ENCODE results near the gene SLC8A3.

The SLC8A3 gene

DNA sequence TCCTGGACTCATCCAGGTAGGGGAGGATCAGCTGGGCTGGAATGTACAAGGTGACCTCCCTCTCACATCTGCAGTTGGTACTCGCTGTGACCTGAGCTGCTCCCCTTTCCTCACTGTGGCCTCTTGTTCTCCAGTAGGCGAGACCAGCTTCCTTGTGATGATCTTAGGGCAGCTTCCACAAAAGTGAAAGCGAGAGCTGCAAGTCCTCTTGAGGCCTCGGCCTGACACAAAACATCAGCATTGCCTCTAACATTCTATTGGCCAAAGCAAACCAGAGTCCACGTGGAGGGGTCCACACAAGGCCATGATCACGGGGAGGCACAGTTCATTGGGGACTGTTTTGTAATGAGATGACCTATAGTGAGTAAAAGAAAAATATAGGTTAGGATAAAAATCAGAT lies 182.1 kb downstream of the SLC8A3 start:
- no peak for TF ChIP-seq CTCF (IDR thresholded peaks at IDR 0.05; ENCODE audit: extremely low read depth, insufficient read depth, missing control alignments)
- DNase-seq (ENCODE audit: low spot score): no peak
- in situ Hi-C loops (cut with MboI; ENCODE audit: low pct_unique_long_range_greater_than_20kb, low sequenced_read_pairs, unreplicated experiment): no loop called here

DNA sequence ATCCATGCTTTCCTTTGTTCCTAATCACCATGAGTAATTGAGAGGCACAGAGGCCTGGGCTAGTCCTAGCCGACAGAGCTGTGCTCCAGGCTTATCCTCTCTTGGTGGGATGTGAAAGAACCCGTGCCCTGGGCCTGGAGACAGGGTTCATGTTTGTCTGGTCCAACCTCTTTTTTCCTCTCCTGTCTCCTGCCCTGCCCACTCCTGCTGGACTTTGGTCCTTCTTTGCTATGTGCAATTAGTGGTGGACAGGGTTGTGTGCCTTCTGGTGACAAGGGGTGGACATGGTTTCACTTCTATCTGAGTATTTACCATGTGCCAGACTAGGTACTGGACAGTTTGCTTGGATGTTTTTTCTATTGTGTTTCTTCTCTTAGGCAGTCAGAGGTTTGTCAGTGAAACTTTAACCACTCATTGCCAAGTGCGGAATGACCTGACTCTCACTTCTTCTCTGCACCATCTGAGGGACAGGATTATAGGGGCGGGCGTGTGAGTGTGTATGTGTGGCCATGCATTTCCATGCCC lies 183.4 kb downstream of the SLC8A3 start:
- in situ Hi-C loops (cut with MboI; ENCODE audit: low pct_unique_long_range_greater_than_20kb, low sequenced_read_pairs, unreplicated experiment): no loop called here
- TF ChIP-seq CTCF (IDR thresholded peaks at IDR 0.05; ENCODE audit: extremely low read depth, insufficient read depth, missing control alignments): no peak
- DNase-seq (ENCODE audit: low spot score): no peak

- no peak for DNase-seq (ENCODE audit: low spot score)
- in situ Hi-C loops (cut with MboI; ENCODE audit: low pct_unique_long_range_greater_than_20kb, low sequenced_read_pairs, unreplicated experiment): no loop called here
- TF ChIP-seq CTCF (IDR thresholded peaks at IDR 0.05; ENCODE audit: extremely low read depth, insufficient read depth, missing control alignments): no peak
Observed at GRCh38 chr14:70004791-70005190, 184.0 kb downstream of the SLC8A3 start.

DNA sequence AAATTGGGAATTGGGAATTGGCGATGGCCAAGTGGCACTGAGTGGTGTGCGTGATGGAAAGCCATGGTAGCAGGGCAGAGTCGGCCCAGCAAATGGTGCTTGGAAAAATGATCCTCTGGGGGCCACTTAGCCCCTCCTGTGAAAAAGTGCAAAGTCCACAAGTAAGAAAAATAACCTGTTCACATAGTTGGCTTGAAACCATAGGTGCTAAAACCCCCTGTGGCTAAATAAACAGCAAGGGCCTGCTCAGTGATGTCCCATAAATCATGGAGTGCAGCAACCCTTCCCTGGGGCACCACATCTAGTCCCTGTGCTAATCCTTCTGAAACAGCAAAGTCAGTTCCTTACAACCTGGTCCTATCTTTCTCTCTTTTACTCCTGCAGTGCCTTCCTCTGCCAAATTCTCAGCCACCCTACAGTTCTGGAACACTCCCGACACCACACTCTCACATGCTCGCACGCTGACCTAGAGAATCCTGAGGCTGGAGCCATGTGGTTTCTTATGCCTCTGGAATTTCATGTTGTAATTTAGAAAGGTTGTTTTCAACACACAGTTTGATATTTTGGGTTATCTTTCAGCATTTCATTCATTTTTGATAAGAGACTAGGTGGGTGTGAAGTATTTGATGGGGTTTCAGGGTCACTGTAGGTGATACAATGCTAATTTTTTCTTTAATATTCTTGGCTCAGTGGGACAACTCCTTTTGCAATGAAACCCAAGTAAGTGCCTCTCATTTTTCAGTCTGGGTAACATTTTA lies 186.0 kb downstream of the SLC8A3 start:
- in situ Hi-C loops (cut with MboI; ENCODE audit: low pct_unique_long_range_greater_than_20kb, low sequenced_read_pairs, unreplicated experiment): no loop called here
- no peak for DNase-seq (ENCODE audit: low spot score)
- no peak for TF ChIP-seq CTCF (IDR thresholded peaks at IDR 0.05; ENCODE audit: extremely low read depth, insufficient read depth, missing control alignments)

GRCh38 chr14:70000601-70001000 lies 188.2 kb downstream of the SLC8A3 start:
- in situ Hi-C loops (cut with MboI; ENCODE audit: low pct_unique_long_range_greater_than_20kb, low sequenced_read_pairs, unreplicated experiment): no loop called here
- no peak for DNase-seq (ENCODE audit: low spot score)
- no peak for TF ChIP-seq CTCF (IDR thresholded peaks at IDR 0.05; ENCODE audit: extremely low read depth, insufficient read depth, missing control alignments)

GRCh38 chr14:69999261-69999674 lies 189.5 kb downstream of the SLC8A3 start:
- no peak for DNase-seq (ENCODE audit: low spot score)
- TF ChIP-seq CTCF (IDR thresholded peaks at IDR 0.05; ENCODE audit: extremely low read depth, insufficient read depth, missing control alignments): no peak
- in situ Hi-C loops (cut with MboI; ENCODE audit: low pct_unique_long_range_greater_than_20kb, low sequenced_read_pairs, unreplicated experiment): no loop called here

Measured in GM13977 (cell line).